Keratinocyte (primary cell): ENCODE results near the gene S100B. TPM values are rescaled to one million over a fixed set of nuclear protein-coding genes. Genes with fewer than 3 reads are reported as not detected.

Source experiments
- DNase-seq: peaks from one replicate; pipeline ENCODE4 v3.0.0-alpha.2; 2011; ENCODE audit warnings: low read depth, missing footprints, low spot score
- FAIRE-seq: peaks from 2 replicates; lab custom pipeline; 2011; peaks lifted over from hg19 to GRCh38; lab: Jason Lieb, UNC
- H2AFZ ChIP-seq: 2 replicates; pipeline ENCODE4 v1.6.0; 2012; ENCODE audit warnings: low read length, control low read depth, inconsistent platforms; ENCODE audit not compliant: control insufficient read depth
- H3K27ac ChIP-seq: 2 replicates; pipeline ENCODE4 v1.5.1; 2011; ENCODE audit warnings: low read length; ENCODE audit not compliant: control insufficient read depth, insufficient read depth
- H3K27me3 ChIP-seq: 3 replicates; pipeline ENCODE4 v1.6.0; 2011; ENCODE audit warnings: low read length; ENCODE audit not compliant: control insufficient read depth, insufficient read depth; ENCODE audit errors: extremely low read depth
- H3K36me3 ChIP-seq, 2 experiments: 2 replicates in 1 of 2; 3 replicates in 1 of 2; pipeline ENCODE4 v1.5.1; 2011; ENCODE audit warnings: low read length in 2 of 2, mild to moderate bottlenecking in 1 of 2; ENCODE audit not compliant: control insufficient read depth in 2 of 2, insufficient read depth in 2 of 2; ENCODE audit errors: extremely low read depth in 1 of 2
- H3K4me1 ChIP-seq: 3 replicates; pipeline ENCODE4 v1.5.1; 2011; ENCODE audit warnings: low read length; ENCODE audit not compliant: control insufficient read depth, insufficient read depth; ENCODE audit errors: extremely low read depth
- H3K4me2 ChIP-seq: 3 replicates; pipeline ENCODE4 v1.6.0; 2011; ENCODE audit warnings: low read depth, low read length; ENCODE audit not compliant: control insufficient read depth, insufficient read depth; ENCODE audit errors: extremely low read depth
- H3K4me3 ChIP-seq, 3 experiments: fragments of 200-600 bp in 1 of 3; sonication (generic) in 1 of 3; 2 replicates in 2 of 3; 3 replicates in 1 of 3; pipeline ENCODE4 v1.5.1; 2011 to 2016; ENCODE audit warnings: low read length in 3 of 3, mild to moderate bottlenecking in 3 of 3, control low read depth in 2 of 3, inconsistent platforms in 1 of 3, low read depth in 1 of 3, mixed read lengths in 1 of 3, mixed run types in 1 of 3, moderate library complexity in 1 of 3; ENCODE audit not compliant: control insufficient read depth in 2 of 3, insufficient read depth in 2 of 3; ENCODE audit errors: extremely low read depth in 1 of 3
- H3K79me2 ChIP-seq: 2 replicates; pipeline ENCODE4 v1.6.0; 2012; ENCODE audit warnings: low read length; ENCODE audit not compliant: control insufficient read depth, insufficient read depth
- H3K9ac ChIP-seq: 3 replicates; pipeline ENCODE4 v1.6.0; 2011; ENCODE audit warnings: low read length; ENCODE audit not compliant: control insufficient read depth, insufficient read depth; ENCODE audit errors: extremely low read depth
- H3K9me1 ChIP-seq: 3 replicates; pipeline ENCODE4 v1.6.0; 2011; ENCODE audit warnings: low read length; ENCODE audit not compliant: control insufficient read depth, insufficient read depth; ENCODE audit errors: extremely low read depth
- H3K9me3 ChIP-seq: 2 replicates; pipeline ENCODE4 v1.5.1; 2012; ENCODE audit warnings: low read depth, low read length; ENCODE audit not compliant: control insufficient read depth
- H4K20me1 ChIP-seq: 3 replicates; pipeline ENCODE4 v1.6.0; 2011; ENCODE audit warnings: low read length; ENCODE audit not compliant: control insufficient read depth, insufficient read depth; ENCODE audit errors: extremely low read depth
- CTCF ChIP-seq, 3 experiments: IDR thresholded peaks in 1 of 3; conservative IDR thresholded peaks in 1 of 3; optimal IDR thresholded peaks in 1 of 3; 2 replicates in 2 of 3; 3 replicates in 1 of 3; pipeline versions ENCODE3 to v1.5.1; 2011; ENCODE audit warnings: low read length in 3 of 3, mild to moderate bottlenecking in 3 of 3, moderate library complexity in 2 of 3, control low read depth in 1 of 3, inconsistent platforms in 1 of 3; ENCODE audit not compliant: insufficient read depth in 2 of 3; ENCODE audit errors: extremely low read depth in 1 of 3
- EZH2 ChIP-seq: IDR thresholded peaks from one replicate; pipeline ENCODE4 v1.6.1; 2012; ENCODE audit warnings: inconsistent platforms, mild to moderate bottlenecking, low read length, moderate library complexity
- dilution Hi-C: fragments of 300-500 bp; cut with MboI; formaldehyde crosslinking; loops from one replicate; pipeline ENCODE4 v1.7.0; 2020; ENCODE audit warnings: low sequenced_read_pairs; ENCODE audit not compliant: extremely low pct_ligation_motif_present
- polyA plus RNA-seq, 5 experiments: library from polyadenylated mRNA; depleted of rRNA in 3 of 5; stranded (reverse) in 3 of 5; stranded (forward) in 1 of 5; unstranded in 1 of 5; fragments of >200 nt; gene quantifications; 1 replicate in 1 of 5; 2 replicates in 3 of 5; 3 replicates in 1 of 5; pipeline versions ENCODE4 v1.2.1 to v1.2.3, GENCODE V29; 2011 to 2012; ENCODE audit warnings: missing spikeins in 2 of 5, low read depth in 1 of 5, low replicate concordance in 1 of 5

The S100B gene
- polyA plus RNA-seq, 1 donor (not counting 4 experiments of a cell fraction or from before 2014, with no cell fraction given): not detected

GRCh38 chr21:46553993-46554392 lies 50.9 kb downstream of the S100B start:
- H2AFZ ChIP-seq: no peak overlapping the region
- H3K9ac ChIP-seq: no peak overlapping the region
- no peak for FAIRE-seq
- no peaks in the 10 kb centered on the region for H4K20me1 ChIP-seq
- no peak for TF ChIP-seq CTCF (optimal IDR thresholded peaks at IDR 0.05 in 1 of 3, IDR thresholded peaks at IDR 0.05 in 1 of 3, conservative IDR thresholded peaks at IDR 0.05 in 1 of 3; ENCODE audit: extremely low read depth in 1 of 3, insufficient read depth in 2 of 3, low read length in 3 of 3)
- no peak for TF ChIP-seq EZH2
- no peaks in the 10 kb centered on the region for H3K9me3 ChIP-seq
- H3K27me3 ChIP-seq: no peaks in the 10 kb centered on the region
- no peaks in the 10 kb centered on the region for H3K79me2 ChIP-seq
- no peak overlapping the region for H3K27ac ChIP-seq
- H3K9me1 ChIP-seq: no peaks in the 10 kb centered on the region
- no peaks in the 10 kb centered on the region for H3K4me1 ChIP-seq
- no peak overlapping the region for H3K4me2 ChIP-seq
- no peak for DNase-seq
- H3K36me3 ChIP-seq: peaks cover 43 to 48% of the 10 kb centered on the region in 2 experiments
- no peak overlapping the region for H3K4me3 ChIP-seq
- dilution Hi-C loops: no loop called here

- Histone ChIP-seq H3K4me2 (no peak overlapping the region), H3K27me3 (no peaks in the 10 kb centered on the region), H3K79me2 (no peaks in the 10 kb centered on the region), H4K20me1 (no peaks in the 10 kb centered on the region), H2AFZ (no peak overlapping the region), H3K9me3 (no peaks in the 10 kb centered on the region), H3K27ac (no peak overlapping the region), H3K36me3 (peaks cover 40 to 58% of the 10 kb centered on the region in 2 experiments), H3K4me1 (no peaks in the 10 kb centered on the region), H3K9ac (no peak overlapping the region), H3K4me3 (no peak overlapping the region), H3K9me1 (no peaks in the 10 kb centered on the region)
- dilution Hi-C loops: no loop called here
- no peak for FAIRE-seq
- no peak for DNase-seq
- no peak for TF ChIP-seq EZH2
- no peak for TF ChIP-seq CTCF (optimal IDR thresholded peaks at IDR 0.05 in 1 of 3, IDR thresholded peaks at IDR 0.05 in 1 of 3, conservative IDR thresholded peaks at IDR 0.05 in 1 of 3; ENCODE audit: extremely low read depth in 1 of 3, insufficient read depth in 2 of 3, low read length in 3 of 3)
Observed at GRCh38 chr21:46552865-46553379, 52.0 kb downstream of the S100B start.
